Upper lobe of left lung (tissue), 6 donors: ENCODE results near the gene ST6GALNAC3. TPM values are rescaled to one million over a fixed set of nuclear protein-coding genes. Genes with fewer than 3 reads are reported as not detected.

Experiments used
- ATAC-seq, 2 donors: fragments of 200-7000 bp; cut with Tn5 transposase; one replicate each; pipeline ENCODE4 v1.9.1; 2022; ENCODE audit warnings: mild to moderate bottlenecking in 2 of 2, moderate library complexity in 2 of 2; ENCODE audit not compliant: low FRiP score in 2 of 2
- DNase-seq, 2 donors: peaks; one replicate each; pipeline ENCODE4 v3.0.0-alpha.2; 2019 to 2020
- H3K27ac ChIP-seq, 4 donors: fragments of 200-600 bp; sonication (generic); one replicate each; pipeline ENCODE4 v1.5.1; 2016 to 2019
- H3K27me3 ChIP-seq, 4 donors: fragments of 200-600 bp; sonication (generic); one replicate each; pipeline ENCODE4 v1.5.1; 2017 to 2019
- H3K36me3 ChIP-seq, 4 donors: fragments of 200-600 bp; sonication (generic); one replicate each; pipeline ENCODE4 v1.5.1; 2016 to 2019
- H3K4me1 ChIP-seq, 4 donors: fragments of 200-600 bp; sonication (generic); one replicate each; pipeline ENCODE4 v1.5.1; 2018 to 2019
- H3K4me3 ChIP-seq, 4 donors: fragments of 200-600 bp; sonication (generic); one replicate each; pipeline ENCODE4 v1.5.1; 2017 to 2019; ENCODE audit warnings: mild to moderate bottlenecking in 2 of 4, moderate library complexity in 1 of 4
- H3K9me3 ChIP-seq, 4 donors: fragments of 200-600 bp; sonication (generic); one replicate each; pipeline ENCODE4 v1.5.1; 2018 to 2019
- EP300 ChIP-seq, 4 donors: sonication (generic); formaldehyde crosslinking; IDR thresholded peaks; one replicate each; pipeline ENCODE4 v1.5.1; 2017; ENCODE audit warnings: antibody characterized with exemption in 4 of 4, control low read depth in 2 of 4
- POLR2A ChIP-seq, 4 donors: fragments of 450-650 bp; IDR thresholded peaks; one replicate each; pipeline ENCODE4 v1.5.1; 2016 to 2017; ENCODE audit warnings: antibody characterized with exemption in 4 of 4, mild to moderate bottlenecking in 2 of 4
- POLR2AphosphoS5 ChIP-seq, 2 donors: sonication (generic); formaldehyde crosslinking; IDR thresholded peaks; one replicate each; pipeline ENCODE4 v1.5.1; 2017; ENCODE audit warnings: antibody characterized with exemption in 2 of 2
- WGBS, 2 donors: methylation state at CpG; one replicate each; pipeline ENCODE4 v1.1.5; 2017 to 2018; 5-methylcytosine and 5-hydroxymethylcytosine counted together
- total RNA-seq, 6 donors: library from RNA; depleted of rRNA in 4 of 6; stranded (reverse); fragments of >200 nt in 4 of 6; gene quantifications; one replicate each; pipeline versions ENCODE4 v1.1.0 to v1.2.1, GENCODE V29; 2016 to 2021
- TF ChIP-seq, protein P1 (sequence below), 6 experiments: fragments of 450-650 bp in 4 of 6; fragments of 200-600 bp in 2 of 6; sonication (generic) in 2 of 6; IDR thresholded peaks; one replicate each; pipeline ENCODE4 v1.5.1; 2016 to 2019; ENCODE audit warnings: antibody characterized with exemption in 6 of 6
- donor health status: DM: no; HTN: no; CAD: no; lungs with moderate emphysema.
- donor health status: DM: no; HTN: yes; CAD: no; lungs with severe emphysema.

Gene ST6GALNAC3
- total RNA-seq, 6 donors from 2014 or later: 5.8 to 13.1 (median 11.3) TPM

DNA sequence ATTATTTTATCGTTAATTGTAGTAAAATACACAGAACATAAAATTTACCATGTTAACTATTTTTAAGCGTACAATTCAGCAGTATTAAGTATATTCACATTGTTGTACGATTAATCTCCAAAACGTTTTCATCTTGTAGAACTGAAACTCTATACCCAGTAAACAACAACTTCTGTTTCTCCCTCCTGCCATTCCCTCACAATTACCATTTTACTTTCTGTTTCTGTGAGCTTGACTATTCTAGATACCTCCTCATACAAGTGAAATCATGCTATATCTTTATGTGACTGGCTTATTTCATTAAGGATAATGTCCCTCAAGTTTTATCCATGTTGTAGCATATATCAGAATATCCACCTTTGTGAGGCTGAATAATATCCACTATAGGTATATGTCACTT lies 156.8 kb downstream of the ST6GALNAC3 start:
- no peak overlapping the region for H3K4me3 ChIP-seq
- H3K27me3 ChIP-seq: no peaks in the 10 kb centered on the region
- ATAC-seq: no peak
- H3K4me1 ChIP-seq: peaks cover 0 to 9% (median 4%) of the 10 kb centered on the region in 4 donors
- WGBS, 2 donors: 79% methylated on average over 4 of the region's 4 CpGs
- H3K9me3 ChIP-seq: no peaks in the 10 kb centered on the region
- no peak for DNase-seq
- no peak for TF ChIP-seq POLR2A (IDR thresholded peaks at IDR 0.05)
- TF ChIP-seq, protein P1, sequence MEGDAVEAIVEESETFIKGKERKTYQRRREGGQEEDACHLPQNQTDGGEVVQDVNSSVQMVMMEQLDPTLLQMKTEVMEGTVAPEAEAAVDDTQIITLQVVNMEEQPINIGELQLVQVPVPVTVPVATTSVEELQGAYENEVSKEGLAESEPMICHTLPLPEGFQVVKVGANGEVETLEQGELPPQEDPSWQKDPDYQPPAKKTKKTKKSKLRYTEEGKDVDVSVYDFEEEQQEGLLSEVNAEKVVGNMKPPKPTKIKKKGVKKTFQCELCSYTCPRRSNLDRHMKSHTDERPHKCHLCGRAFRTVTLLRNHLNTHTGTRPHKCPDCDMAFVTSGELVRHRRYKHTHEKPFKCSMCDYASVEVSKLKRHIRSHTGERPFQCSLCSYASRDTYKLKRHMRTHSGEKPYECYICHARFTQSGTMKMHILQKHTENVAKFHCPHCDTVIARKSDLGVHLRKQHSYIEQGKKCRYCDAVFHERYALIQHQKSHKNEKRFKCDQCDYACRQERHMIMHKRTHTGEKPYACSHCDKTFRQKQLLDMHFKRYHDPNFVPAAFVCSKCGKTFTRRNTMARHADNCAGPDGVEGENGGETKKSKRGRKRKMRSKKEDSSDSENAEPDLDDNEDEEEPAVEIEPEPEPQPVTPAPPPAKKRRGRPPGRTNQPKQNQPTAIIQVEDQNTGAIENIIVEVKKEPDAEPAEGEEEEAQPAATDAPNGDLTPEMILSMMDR (IDR thresholded peaks at IDR 0.05): no peak
- TF ChIP-seq EP300 (IDR thresholded peaks at IDR 0.05): no peak
- no peak for TF ChIP-seq POLR2AphosphoS5 (IDR thresholded peaks at IDR 0.05)
- H3K27ac ChIP-seq: no peak overlapping the region
- H3K36me3 ChIP-seq: no peaks in the 10 kb centered on the region

DNA sequence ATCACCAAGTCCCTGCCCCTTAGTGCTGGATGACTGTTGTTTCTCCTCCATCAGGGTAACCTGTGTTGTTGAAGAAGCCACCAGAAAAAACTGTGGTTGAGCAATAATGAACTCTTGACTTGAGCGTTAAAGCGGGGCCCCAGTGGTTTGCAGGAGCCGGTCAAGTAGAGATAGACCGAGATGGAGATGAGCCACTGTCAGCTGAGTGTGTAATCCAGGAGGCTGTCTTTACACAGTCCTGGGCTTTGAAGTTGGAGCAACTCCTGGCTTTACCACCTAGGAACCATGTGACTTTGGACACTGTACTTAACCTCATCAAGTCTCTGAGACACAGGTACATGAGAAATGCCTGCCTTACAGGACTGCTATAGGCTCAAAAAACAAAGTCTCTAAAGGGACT lies 158.1 kb downstream of the ST6GALNAC3 start:
- Histone ChIP-seq H3K9me3 (no peaks in the 10 kb centered on the region), H3K27ac (no peak overlapping the region), H3K27me3 (no peaks in the 10 kb centered on the region), H3K4me3 (no peak overlapping the region), H3K4me1 (peaks cover 0 to 9% (median 4%) of the 10 kb centered on the region in 4 donors), H3K36me3 (no peaks in the 10 kb centered on the region)
- WGBS, 2 donors: 92 to 100% methylated on average over 3 to 4 of the region's 4 CpGs
- DNase-seq (no peak), ATAC-seq (no peak)
- TF ChIP-seq, protein P1 (IDR thresholded peaks at IDR 0.05): no peak
- TF ChIP-seq EP300 (IDR thresholded peaks at IDR 0.05) (no peak), POLR2AphosphoS5 (IDR thresholded peaks at IDR 0.05) (no peak), POLR2A (IDR thresholded peaks at IDR 0.05) (no peak)

DNA sequence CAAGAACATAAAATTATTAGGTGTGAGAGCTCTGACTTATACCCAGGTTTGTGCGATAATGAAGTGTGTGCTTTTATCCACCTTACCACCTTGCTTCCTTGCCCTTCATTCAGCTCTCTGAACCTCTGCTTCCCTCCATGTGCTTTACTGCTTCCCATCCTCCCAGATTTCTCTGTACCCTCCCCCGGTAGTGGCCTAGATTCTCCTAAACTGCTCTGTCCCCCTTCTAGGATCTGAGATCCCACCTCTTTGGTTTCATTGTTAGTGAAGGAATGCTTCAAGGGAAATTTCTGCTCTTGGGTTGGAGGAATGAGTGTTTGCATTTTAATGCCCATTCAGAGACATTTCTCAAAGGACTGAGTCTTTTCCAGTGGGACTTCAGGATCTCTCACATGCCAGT lies 159.5 kb downstream of the ST6GALNAC3 start:
- DNase-seq (no peak), ATAC-seq (no peak)
- Histone ChIP-seq H3K4me3 (no peak overlapping the region), H3K4me1 (peaks cover 0 to 9% (median 0%) of the 10 kb centered on the region in 4 donors), H3K27me3 (no peaks in the 10 kb centered on the region), H3K27ac (no peak overlapping the region), H3K36me3 (no peaks in the 10 kb centered on the region), H3K9me3 (no peaks in the 10 kb centered on the region)
- WGBS, 2 donors: 95 to 97% methylated on average over 2 of the region's 2 CpGs
- TF ChIP-seq EP300 (IDR thresholded peaks at IDR 0.05) (no peak), POLR2AphosphoS5 (IDR thresholded peaks at IDR 0.05) (no peak), POLR2A (IDR thresholded peaks at IDR 0.05) (no peak)
- TF ChIP-seq, protein P1 (IDR thresholded peaks at IDR 0.05): no peak

DNA sequence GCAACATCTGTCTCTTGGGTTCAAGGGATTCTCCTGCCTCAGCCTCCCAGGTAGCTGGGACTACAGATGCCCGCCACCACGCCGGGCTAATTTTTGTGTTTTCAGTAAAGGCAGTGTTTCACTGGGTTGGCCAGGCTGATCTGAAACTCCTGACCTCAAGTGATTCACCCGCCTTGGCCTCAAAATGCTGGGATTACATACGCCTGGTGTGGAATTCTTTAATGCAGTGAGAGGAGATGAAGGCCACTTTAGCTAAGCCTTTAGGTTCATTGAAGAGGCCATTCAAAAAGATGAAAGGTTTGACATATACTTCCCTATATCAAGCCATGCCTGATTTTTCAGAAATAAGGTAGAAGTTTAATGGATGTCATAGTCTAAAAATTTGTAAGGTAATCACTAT lies 162.7 kb downstream of the ST6GALNAC3 start:
- Histone ChIP-seq H3K36me3 (no peaks in the 10 kb centered on the region), H3K27ac (no peak overlapping the region), H3K4me1 (no peaks in the 10 kb centered on the region), H3K4me3 (no peak overlapping the region), H3K27me3 (no peaks in the 10 kb centered on the region), H3K9me3 (no peaks in the 10 kb centered on the region)
- TF ChIP-seq EP300 (IDR thresholded peaks at IDR 0.05) (no peak), POLR2A (IDR thresholded peaks at IDR 0.05) (no peak), POLR2AphosphoS5 (IDR thresholded peaks at IDR 0.05) (no peak)
- TF ChIP-seq, protein P1 (IDR thresholded peaks at IDR 0.05): no peak
- WGBS, 2 donors: 96 to 100% methylated on average over 5 of the region's 5 CpGs
- no peak for DNase-seq
- no peak for ATAC-seq

DNA sequence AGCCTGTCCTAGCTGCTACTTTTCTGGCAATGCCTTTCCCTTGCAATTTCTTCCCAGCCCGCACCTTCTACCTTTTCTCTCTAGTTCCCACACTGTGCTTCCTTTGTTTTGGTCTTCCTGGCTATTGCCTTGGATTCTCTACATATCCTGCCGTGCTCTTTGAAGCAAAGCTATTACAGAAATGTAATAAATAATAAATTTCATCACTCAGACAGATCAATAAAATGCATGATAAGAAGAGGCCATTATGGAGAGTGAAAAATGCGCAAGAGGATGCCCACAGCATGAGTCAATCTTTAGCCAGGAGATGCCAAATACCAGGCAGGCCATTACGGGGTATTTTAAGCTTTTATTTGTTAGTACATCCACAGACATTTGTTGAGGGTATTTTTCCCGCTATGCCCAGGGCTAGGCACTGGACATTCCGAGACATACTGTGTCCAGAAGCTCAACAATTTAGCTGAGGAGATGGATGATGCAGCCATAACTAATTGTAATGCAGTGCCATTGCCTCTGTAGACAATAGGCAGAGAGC lies 163.6 kb downstream of the ST6GALNAC3 start:
- 86 to 88% methylated on average over 6 of the region's 6 CpGs for WGBS, 2 donors
- Histone ChIP-seq H3K4me1 (no peaks in the 10 kb centered on the region), H3K9me3 (no peaks in the 10 kb centered on the region), H3K4me3 (no peak overlapping the region), H3K36me3 (no peaks in the 10 kb centered on the region), H3K27ac (no peak overlapping the region), H3K27me3 (no peaks in the 10 kb centered on the region)
- ATAC-seq: no peak
- TF ChIP-seq EP300 (IDR thresholded peaks at IDR 0.05) (no peak), POLR2A (IDR thresholded peaks at IDR 0.05) (no peak), POLR2AphosphoS5 (IDR thresholded peaks at IDR 0.05) (no peak)
- TF ChIP-seq, protein P1 (IDR thresholded peaks at IDR 0.05): no peak
- DNase-seq: no peak
